Testis (tissue), 2 donors: Measurements from ENCODE around the gene MT3.

Experiments used
- CTCF ChIP-seq, 3 experiments: fragments of 450-650 bp in 2 of 3; fragments of 200-600 bp in 1 of 3; sonication (generic) in 1 of 3; IDR thresholded peaks; one replicate each; pipeline ENCODE4 v1.5.1; 2016 to 2019; ENCODE audit warnings: antibody characterized with exemption in 3 of 3, mild to moderate bottlenecking in 2 of 3, moderate library complexity in 1 of 3
- POLR2A ChIP-seq: fragments of 450-650 bp; IDR thresholded peaks from one replicate; pipeline ENCODE4 v1.6.1; 2017; ENCODE audit warnings: antibody characterized with exemption, mild to moderate bottlenecking, moderate library complexity

- TF ChIP-seq POLR2A (no peak), CTCF (IDR thresholded peaks at IDR 0.05) (no peak)
Measured at GRCh38 chr16:56609463-56609921, 20.2 kb downstream of the MT3 start.
